GM12878 (cell line): ENCODE data around the gene RBM48. TPM values are rescaled to one million over a fixed set of nuclear protein-coding genes. Genes with fewer than 3 reads are reported as not detected.

Experiments used
- BACH1 ChIP-seq: fragments of 450-650 bp; IDR thresholded peaks from 2 replicates; pipeline ENCODE4 v1.6.1; 2017; ENCODE audit warnings: mild to moderate bottlenecking, borderline replicate concordance
- CBFB ChIP-seq: IDR thresholded peaks from 2 replicates; pipeline ENCODE4 v1.6.1; 2016; ENCODE audit warnings: antibody characterized with exemption, low read depth
- CEBPB ChIP-seq, 2 experiments: fragments of 150-350 bp in 1 of 2; IDR thresholded peaks; 2 replicates each; pipeline ENCODE4 v1.6.1; 2012 to 2014; ENCODE audit warnings: low read depth in 2 of 2, low read length in 2 of 2, borderline replicate concordance in 1 of 2, inconsistent platforms in 1 of 2
- CHD4 ChIP-seq: fragments of 200-600 bp; sonication (generic); IDR thresholded peaks from 2 replicates; pipeline ENCODE4 v1.6.1; 2016; ENCODE audit warnings: mild to moderate bottlenecking
- CREM ChIP-seq: IDR thresholded peaks from 2 replicates; pipeline ENCODE4 v1.6.1; 2014; ENCODE audit warnings: antibody characterized with exemption, low read depth
- HDAC2 ChIP-seq: fragments of 200-600 bp; sonication (generic); IDR thresholded peaks from 2 replicates; pipeline ENCODE4 v1.6.1; 2017
- KAT2A ChIP-seq: conservative IDR thresholded peaks from 2 replicates; pipeline ENCODE4 v1.6.1; 2011; ENCODE audit warnings: low read depth, low read length; ENCODE audit not compliant: control insufficient read depth
- MTA2 ChIP-seq: fragments of 450-650 bp; IDR thresholded peaks from 2 replicates; pipeline ENCODE4 v1.6.1; 2016; ENCODE audit warnings: low read depth, mild to moderate bottlenecking, moderate library complexity
- MXI1 ChIP-seq: fragments of 150-350 bp; IDR thresholded peaks from 2 replicates; pipeline ENCODE4 v1.6.1; 2011; ENCODE audit warnings: low read depth, mild to moderate bottlenecking, inconsistent platforms, low read length, improper control_type of control experiment
- RB1 ChIP-seq: fragments of 450-650 bp; formaldehyde crosslinking; IDR thresholded peaks from 2 replicates; pipeline ENCODE4 v1.6.1; 2017; ENCODE audit warnings: mild to moderate bottlenecking, borderline replicate concordance
- RELA ChIP-seq: fragments of 450-650 bp; IDR thresholded peaks from 2 replicates; pipeline ENCODE4 v1.8.0; 2014; ENCODE audit warnings: borderline replicate concordance; ENCODE audit not compliant: partially characterized antibody
- SMAD5 ChIP-seq: IDR thresholded peaks from 2 replicates; pipeline ENCODE4 v1.6.1; 2016; ENCODE audit warnings: antibody characterized with exemption, low read depth
- ZBED1 ChIP-seq: IDR thresholded peaks from 2 replicates; pipeline ENCODE4 v1.6.1; 2016; ENCODE audit warnings: borderline replicate concordance
- ZZZ3 ChIP-seq: IDR thresholded peaks from 2 replicates; pipeline ENCODE4 v1.6.1; 2011; ENCODE audit warnings: low read depth; ENCODE audit not compliant: control insufficient read depth, insufficient read length
- polyA plus RNA-seq, 11 experiments: library from polyadenylated mRNA; depleted of rRNA in 4 of 11; unstranded in 6 of 11; stranded (reverse) in 5 of 11; fragments of >200 nt; fragmentation: Nextera tagmentation in 4 of 11; fragmentation: Illumina TruSeq in 1 of 11; extraction: Ambion mirVana in 4 of 11; extraction: Trizol in 1 of 11; gene quantifications; 1 replicate in 1 of 11; 2 replicates in 10 of 11; pipeline versions ENCODE4 v1.2.1 to v1.2.3, GENCODE V29; 2011 to 2016; ENCODE audit warnings: inconsistent platforms in 2 of 11, missing spikeins in 2 of 11, low read depth in 1 of 11
- total RNA-seq, 4 experiments: library from RNA; depleted of rRNA in 3 of 4; stranded (reverse); fragments of >200 nt in 3 of 4; fragmentation: Illumina TruSeq in 1 of 4; extraction: Trizol in 1 of 4; gene quantifications; 2 replicates each; pipeline versions ENCODE4 v1.2.1 to v1.2.3, GENCODE V29; 2013 to 2021
- TF ChIP-seq, protein P1 (sequence below): fragments of 450-650 bp; IDR thresholded peaks from 2 replicates; pipeline ENCODE4 v1.6.1; 2016; ENCODE audit warnings: mild to moderate bottlenecking
- TF ChIP-seq, protein P2 (sequence below): fragments of 450-650 bp; IDR thresholded peaks from 2 replicates; pipeline ENCODE4 v1.6.1; 2017; ENCODE audit warnings: mild to moderate bottlenecking, low read depth, inconsistent platforms; ENCODE audit not compliant: poor library complexity, severe bottlenecking
- TF ChIP-seq, protein P3 (sequence below): IDR thresholded peaks from 2 replicates; pipeline ENCODE4 v1.6.1; 2011; ENCODE audit warnings: borderline replicate concordance, low read depth, mild to moderate bottlenecking, moderate library complexity, mixed read lengths, low read length; ENCODE audit not compliant: insufficient read depth; ENCODE audit errors: extremely low read length
- TF ChIP-seq, protein P4 (sequence below): IDR thresholded peaks from 2 replicates; pipeline ENCODE4 v1.6.1; 2011; ENCODE audit warnings: mild to moderate bottlenecking, low read depth, low read length, moderate library complexity; ENCODE audit not compliant: insufficient replicate concordance
- TF ChIP-seq, protein P5 (sequence below): IDR thresholded peaks from 2 replicates; pipeline ENCODE4 v1.6.1; 2011; ENCODE audit warnings: borderline replicate concordance, low read depth, mild to moderate bottlenecking, moderate library complexity, low read length; ENCODE audit not compliant: insufficient read depth, poor library complexity, severe bottlenecking

The RBM48 gene
- total and polyA plus RNA-seq, 10 of the 15 experiments (the other 5 are each of a cell fraction or from before 2014, with no cell fraction given): 8.5 to 14.7 (median 11.6) TPM

DNA sequence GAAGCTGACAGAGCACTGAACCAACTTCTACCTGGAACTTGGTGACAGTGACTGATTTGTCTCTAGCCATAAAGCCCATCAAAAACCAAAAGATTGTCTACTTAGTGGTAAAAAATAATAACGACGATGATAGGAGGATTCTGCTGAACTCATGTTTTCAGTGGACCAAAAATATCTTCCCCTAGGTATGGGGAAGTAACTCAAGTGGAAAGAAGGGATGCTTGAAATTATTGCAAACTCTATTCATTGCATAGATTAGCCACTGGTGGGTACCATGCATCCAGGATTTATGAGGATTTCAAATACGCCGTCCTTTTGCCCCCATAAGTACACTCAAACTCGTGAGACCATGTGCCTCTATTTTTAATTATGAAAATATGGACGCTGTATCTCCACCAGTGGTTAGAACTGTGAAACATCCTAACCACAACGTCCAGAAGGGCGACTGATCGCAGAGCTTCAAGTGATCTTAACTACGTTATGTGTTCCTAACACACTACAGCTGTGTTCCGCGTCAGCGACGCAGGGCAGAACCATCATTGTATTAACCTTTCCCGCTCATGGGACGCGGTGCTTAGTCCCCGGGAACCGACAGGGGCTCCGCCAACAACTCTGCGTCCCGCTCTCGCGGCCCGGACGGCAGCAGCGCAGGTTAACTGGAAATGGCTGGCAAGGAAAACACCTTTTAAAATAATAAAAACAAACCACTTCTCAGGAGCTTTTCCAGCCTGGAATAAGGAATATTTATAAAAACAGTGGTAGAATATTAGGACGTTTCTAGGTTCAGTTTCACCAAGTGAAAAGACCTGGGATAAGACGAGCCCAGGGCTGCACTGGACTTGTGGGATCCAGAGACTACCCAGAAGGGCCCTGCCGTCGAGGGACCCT lies 1.1 kb upstream of the RBM48 start (continued):
- TF ChIP-seq CEBPB (IDR thresholded peaks at IDR 0.05; ENCODE audit: borderline replicate concordance in 1 of 2, low read depth in 2 of 2, low read length in 2 of 2): no peak
- TF ChIP-seq CREM: no peak
- TF ChIP-seq, protein P1, sequence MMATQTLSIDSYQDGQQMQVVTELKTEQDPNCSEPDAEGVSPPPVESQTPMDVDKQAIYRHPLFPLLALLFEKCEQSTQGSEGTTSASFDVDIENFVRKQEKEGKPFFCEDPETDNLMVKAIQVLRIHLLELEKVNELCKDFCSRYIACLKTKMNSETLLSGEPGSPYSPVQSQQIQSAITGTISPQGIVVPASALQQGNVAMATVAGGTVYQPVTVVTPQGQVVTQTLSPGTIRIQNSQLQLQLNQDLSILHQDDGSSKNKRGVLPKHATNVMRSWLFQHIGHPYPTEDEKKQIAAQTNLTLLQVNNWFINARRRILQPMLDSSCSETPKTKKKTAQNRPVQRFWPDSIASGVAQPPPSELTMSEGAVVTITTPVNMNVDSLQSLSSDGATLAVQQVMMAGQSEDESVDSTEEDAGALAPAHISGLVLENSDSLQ: no peak; the same call in 1 of the 2 replicates
- no peak for TF ChIP-seq CBFB
- TF ChIP-seq, protein P2, sequence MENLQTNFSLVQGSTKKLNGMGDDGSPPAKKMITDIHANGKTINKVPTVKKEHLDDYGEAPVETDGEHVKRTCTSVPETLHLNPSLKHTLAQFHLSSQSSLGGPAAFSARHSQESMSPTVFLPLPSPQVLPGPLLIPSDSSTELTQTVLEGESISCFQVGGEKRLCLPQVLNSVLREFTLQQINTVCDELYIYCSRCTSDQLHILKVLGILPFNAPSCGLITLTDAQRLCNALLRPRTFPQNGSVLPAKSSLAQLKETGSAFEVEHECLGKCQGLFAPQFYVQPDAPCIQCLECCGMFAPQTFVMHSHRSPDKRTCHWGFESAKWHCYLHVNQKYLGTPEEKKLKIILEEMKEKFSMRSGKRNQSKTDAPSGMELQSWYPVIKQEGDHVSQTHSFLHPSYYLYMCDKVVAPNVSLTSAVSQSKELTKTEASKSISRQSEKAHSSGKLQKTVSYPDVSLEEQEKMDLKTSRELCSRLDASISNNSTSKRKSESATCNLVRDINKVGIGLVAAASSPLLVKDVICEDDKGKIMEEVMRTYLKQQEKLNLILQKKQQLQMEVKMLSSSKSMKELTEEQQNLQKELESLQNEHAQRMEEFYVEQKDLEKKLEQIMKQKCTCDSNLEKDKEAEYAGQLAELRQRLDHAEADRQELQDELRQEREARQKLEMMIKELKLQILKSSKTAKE: no peak
- TF ChIP-seq, protein P3, sequence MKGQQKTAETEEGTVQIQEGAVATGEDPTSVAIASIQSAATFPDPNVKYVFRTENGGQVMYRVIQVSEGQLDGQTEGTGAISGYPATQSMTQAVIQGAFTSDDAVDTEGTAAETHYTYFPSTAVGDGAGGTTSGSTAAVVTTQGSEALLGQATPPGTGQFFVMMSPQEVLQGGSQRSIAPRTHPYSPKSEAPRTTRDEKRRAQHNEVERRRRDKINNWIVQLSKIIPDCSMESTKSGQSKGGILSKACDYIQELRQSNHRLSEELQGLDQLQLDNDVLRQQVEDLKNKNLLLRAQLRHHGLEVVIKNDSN: no peak
- TF ChIP-seq, protein P4, sequence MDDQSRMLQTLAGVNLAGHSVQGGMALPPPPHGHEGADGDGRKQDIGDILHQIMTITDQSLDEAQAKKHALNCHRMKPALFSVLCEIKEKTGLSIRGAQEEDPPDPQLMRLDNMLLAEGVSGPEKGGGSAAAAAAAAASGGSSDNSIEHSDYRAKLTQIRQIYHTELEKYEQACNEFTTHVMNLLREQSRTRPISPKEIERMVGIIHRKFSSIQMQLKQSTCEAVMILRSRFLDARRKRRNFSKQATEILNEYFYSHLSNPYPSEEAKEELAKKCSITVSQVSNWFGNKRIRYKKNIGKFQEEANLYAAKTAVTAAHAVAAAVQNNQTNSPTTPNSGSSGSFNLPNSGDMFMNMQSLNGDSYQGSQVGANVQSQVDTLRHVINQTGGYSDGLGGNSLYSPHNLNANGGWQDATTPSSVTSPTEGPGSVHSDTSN: no peak
- no peak for TF ChIP-seq RELA
- TF ChIP-seq, protein P5, sequence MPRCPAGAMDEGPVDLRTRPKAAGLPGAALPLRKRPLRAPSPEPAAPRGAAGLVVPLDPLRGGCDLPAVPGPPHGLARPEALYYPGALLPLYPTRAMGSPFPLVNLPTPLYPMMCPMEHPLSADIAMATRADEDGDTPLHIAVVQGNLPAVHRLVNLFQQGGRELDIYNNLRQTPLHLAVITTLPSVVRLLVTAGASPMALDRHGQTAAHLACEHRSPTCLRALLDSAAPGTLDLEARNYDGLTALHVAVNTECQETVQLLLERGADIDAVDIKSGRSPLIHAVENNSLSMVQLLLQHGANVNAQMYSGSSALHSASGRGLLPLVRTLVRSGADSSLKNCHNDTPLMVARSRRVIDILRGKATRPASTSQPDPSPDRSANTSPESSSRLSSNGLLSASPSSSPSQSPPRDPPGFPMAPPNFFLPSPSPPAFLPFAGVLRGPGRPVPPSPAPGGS: no peak
- no peak for TF ChIP-seq HDAC2
- TF ChIP-seq MXI1: peak; percentile 27; the same call in 1 of the 2 replicates
- no peak for TF ChIP-seq CHD4
- no peak for TF ChIP-seq RB1
- 0 out of 2 replicates have a peak, but pooled peaks have one; percentile 1 for TF ChIP-seq ZBED1
- TF ChIP-seq SMAD5: no peak
- no peak for TF ChIP-seq KAT2A
- no peak for TF ChIP-seq ZZZ3
- TF ChIP-seq MTA2: no peak
- TF ChIP-seq BACH1: no peak
